PFSK-1 (cell line): Measurements from ENCODE around the gene CTIF.

Experiments used
- POLR2AphosphoS5 ChIP-seq: IDR thresholded peaks from 2 replicates; pipeline ENCODE4 v1.6.1; 2012; ENCODE audit warnings: low read depth, mild to moderate bottlenecking, control low read depth, low read length, moderate library complexity
- REST ChIP-seq, 2 experiments: IDR thresholded peaks; 2 replicates each; pipeline versions ENCODE4 v1.6.1 to v1.8.0; 2011 to 2012; ENCODE audit warnings: low read depth in 2 of 2, low read length in 2 of 2, control low read depth in 1 of 2, inconsistent platforms in 1 of 2, mild to moderate bottlenecking in 1 of 2, moderate library complexity in 1 of 2; ENCODE audit not compliant: insufficient read depth in 1 of 2

GRCh38 chr18:48821845-48822244 lies 283.0 kb downstream of the CTIF start:
- no peak for TF ChIP-seq REST (IDR thresholded peaks at IDR 0.05; ENCODE audit: insufficient read depth in 1 of 2, low read depth in 2 of 2, low read length in 2 of 2)
- no peak for TF ChIP-seq POLR2AphosphoS5
